ENCODE measurements around the gene FRMD3.

DNA sequence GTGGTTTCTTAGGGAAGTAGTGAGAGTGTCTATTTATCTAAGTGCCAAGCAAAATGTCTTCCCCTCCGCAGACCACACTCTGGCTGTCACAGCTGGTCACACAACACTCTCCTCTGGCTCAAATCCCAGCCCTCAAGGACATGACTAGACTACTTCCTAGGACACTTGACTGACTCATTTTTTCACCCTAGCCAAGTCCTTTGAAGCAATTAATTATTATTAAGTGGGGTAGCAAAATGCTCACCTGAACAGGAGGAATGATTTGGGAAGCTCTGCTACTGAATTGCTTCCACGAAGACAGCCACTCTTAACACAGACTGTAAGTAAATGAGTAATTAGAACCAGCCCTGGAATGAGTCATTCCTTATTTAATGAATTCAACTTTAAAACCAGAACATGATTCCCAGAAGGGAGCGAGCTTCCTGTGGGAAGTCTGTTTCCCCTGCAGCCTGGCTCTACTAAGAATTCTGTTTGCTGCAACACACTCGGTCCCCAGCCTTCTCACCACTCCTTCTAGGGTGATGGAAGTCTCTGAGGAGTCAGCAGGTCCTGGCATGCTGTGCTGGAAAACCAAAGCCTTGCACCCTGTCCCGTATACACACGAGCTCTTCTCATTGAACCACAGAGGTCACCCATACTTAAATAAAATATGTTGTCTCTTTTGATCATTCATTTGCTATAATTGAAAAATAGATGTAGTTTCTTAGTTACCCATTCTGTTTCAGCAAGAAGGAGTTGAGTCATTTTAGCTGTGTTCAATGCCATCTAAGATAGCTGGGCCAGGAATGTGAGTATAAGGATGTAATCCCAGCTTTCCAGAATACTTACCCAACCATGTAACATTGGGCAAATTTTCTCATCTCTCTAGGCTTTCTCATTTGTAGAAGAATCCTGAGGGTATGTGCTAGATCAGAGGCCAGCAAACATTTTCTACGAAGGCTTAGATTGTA, 256.6 kb downstream of the FRMD3 start:
- TF ChIP-seq, protein P1, sequence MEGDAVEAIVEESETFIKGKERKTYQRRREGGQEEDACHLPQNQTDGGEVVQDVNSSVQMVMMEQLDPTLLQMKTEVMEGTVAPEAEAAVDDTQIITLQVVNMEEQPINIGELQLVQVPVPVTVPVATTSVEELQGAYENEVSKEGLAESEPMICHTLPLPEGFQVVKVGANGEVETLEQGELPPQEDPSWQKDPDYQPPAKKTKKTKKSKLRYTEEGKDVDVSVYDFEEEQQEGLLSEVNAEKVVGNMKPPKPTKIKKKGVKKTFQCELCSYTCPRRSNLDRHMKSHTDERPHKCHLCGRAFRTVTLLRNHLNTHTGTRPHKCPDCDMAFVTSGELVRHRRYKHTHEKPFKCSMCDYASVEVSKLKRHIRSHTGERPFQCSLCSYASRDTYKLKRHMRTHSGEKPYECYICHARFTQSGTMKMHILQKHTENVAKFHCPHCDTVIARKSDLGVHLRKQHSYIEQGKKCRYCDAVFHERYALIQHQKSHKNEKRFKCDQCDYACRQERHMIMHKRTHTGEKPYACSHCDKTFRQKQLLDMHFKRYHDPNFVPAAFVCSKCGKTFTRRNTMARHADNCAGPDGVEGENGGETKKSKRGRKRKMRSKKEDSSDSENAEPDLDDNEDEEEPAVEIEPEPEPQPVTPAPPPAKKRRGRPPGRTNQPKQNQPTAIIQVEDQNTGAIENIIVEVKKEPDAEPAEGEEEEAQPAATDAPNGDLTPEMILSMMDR (IDR thresholded peaks at IDR 0.05), result no peak
- no peak for TF ChIP-seq POLR2A (IDR thresholded peaks at IDR 0.05)

Data from lower leg skin (tissue), 3 donors.